ENCODE data around the gene SLC33A1. TPM values are rescaled to one million over a fixed set of nuclear protein-coding genes. Genes with fewer than 3 reads are reported as not detected.
"Not testable (repeated sequence)": the region's sequence is repeated elsewhere in the genome, so short reads cannot be mapped to it uniquely, and the experiment has no call there.

Gene SLC33A1
- total RNA-seq, 2 donors from 2014 or later: 23.5 to 25.1 TPM

- not testable (repeated sequence) for ATAC-seq; DNase-seq (ENCODE audit: low spot score in 2 of 2); H3K36me3 Mint-ChIP-seq; H3K9me3 Mint-ChIP-seq
- peak overlapping the region in 1 of 2 donors; percentile 14 for H3K27ac Mint-ChIP-seq
Observed at GRCh38 chr3:155828490-155829098, 25.6 kb downstream of the SLC33A1 start.

DNA sequence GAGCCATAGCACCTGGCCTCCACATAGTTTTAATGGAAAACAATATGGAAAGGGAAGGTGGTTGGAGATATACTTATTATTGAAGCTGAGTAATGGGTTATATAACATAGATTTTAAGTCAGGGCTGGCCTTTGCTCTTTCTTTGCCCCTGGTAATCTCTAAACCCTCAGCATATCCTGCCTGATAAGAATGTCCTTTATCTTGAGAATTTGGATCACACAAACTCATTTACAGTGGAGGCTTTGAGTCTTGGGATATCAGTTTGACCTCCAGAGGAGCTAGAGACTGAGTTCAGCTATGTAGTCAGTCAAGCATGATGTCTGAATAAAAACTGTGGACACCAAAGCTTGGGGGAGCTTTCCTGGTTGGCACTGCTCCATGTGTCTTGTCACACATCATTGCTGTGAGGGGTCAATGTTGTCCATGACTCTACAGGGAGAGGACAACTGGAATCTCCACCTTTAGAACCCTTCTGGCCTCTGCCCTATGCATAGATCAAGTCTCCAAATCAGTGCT, 39.1 kb downstream of the SLC33A1 start:
- no peaks in the 10 kb centered on the region for H3K9me3 Mint-ChIP-seq
- no peaks in the 10 kb centered on the region for H3K36me3 Mint-ChIP-seq
- DNase-seq (ENCODE audit: low spot score in 2 of 2) (no peak), ATAC-seq (no peak)
- H3K27ac Mint-ChIP-seq: no peak overlapping the region

- ATAC-seq; H3K27ac Mint-ChIP-seq; DNase-seq (ENCODE audit: low spot score in 2 of 2); H3K9me3 Mint-ChIP-seq; H3K36me3 Mint-ChIP-seq: not testable (repeated sequence)
Observed at GRCh38 chr3:155813224-155813623, 41.0 kb downstream of the SLC33A1 start.

DNA sequence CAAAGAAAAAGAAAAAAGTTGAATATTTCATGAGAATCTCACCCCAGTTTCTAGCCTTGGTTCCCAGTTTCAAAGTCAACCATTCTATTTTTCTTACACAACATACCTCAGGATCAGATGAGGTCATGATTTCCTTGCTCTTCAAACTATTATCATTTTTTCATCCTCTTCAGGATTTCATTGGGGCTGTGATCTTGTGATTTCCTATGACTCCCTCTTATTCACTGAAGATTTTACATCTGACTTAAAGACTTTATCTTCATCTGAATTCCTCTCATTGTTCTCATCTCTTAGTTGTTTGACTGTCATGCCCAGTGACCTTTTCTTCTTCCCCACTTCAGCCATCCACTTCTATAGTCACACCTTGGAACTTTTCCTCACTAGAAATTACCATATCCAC, 45.0 kb downstream of the SLC33A1 start:
- H3K9me3 Mint-ChIP-seq: no peaks in the 10 kb centered on the region
- H3K27ac Mint-ChIP-seq: no peak overlapping the region
- no peak for ATAC-seq
- DNase-seq (ENCODE audit: low spot score in 2 of 2): no peak
- H3K36me3 Mint-ChIP-seq: no peaks in the 10 kb centered on the region

DNA sequence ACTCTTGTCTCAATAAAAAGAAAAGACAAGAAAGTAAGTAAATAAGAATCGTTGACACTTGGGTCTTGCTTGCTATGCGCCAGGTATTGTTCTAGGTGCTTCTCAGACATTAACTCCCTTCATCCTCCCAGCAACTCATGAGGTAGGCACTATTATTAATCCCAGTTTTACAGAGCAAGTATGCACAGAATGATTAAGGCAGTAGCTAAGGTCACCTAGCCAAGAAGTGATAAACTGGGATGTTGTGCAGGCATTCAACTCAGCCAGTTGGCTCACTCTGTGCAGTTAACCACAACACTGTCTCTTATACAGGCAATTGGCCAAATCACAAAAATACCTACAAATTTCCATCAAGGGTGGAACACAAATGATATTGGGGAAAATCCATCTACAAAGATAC, 46.4 kb downstream of the SLC33A1 start:
- no peaks in the 10 kb centered on the region for H3K36me3 Mint-ChIP-seq

GRCh38 chr3:155805802-155806618, 48.2 kb downstream of the SLC33A1 start, which contains the start of gene C3orf33:
Gene C3orf33 (minus strand): TSS chr3:155806278. CDS start chr3:155806252, 26 bp downstream.
- peaks cover 0 to 6% of the 10 kb centered on the region in 2 donors for H3K36me3 Mint-ChIP-seq
- ATAC-seq: peak; percentile 98
- peak within 1 kb of the TSS; percentile 88 to 95 for H3K27ac Mint-ChIP-seq
- H3K9me3 Mint-ChIP-seq: no peaks in the 10 kb centered on the region
- DNase-seq (ENCODE audit: low spot score in 2 of 2): peak; percentile 85 to 87

More for the DNA sequence above, 46.4 kb downstream of the SLC33A1 start:
- DNase-seq (ENCODE audit: low spot score in 2 of 2): no peak
- no peak for ATAC-seq
- Mint-ChIP-seq H3K9me3 (no peaks in the 10 kb centered on the region), H3K27ac (no peak overlapping the region)

DNA sequence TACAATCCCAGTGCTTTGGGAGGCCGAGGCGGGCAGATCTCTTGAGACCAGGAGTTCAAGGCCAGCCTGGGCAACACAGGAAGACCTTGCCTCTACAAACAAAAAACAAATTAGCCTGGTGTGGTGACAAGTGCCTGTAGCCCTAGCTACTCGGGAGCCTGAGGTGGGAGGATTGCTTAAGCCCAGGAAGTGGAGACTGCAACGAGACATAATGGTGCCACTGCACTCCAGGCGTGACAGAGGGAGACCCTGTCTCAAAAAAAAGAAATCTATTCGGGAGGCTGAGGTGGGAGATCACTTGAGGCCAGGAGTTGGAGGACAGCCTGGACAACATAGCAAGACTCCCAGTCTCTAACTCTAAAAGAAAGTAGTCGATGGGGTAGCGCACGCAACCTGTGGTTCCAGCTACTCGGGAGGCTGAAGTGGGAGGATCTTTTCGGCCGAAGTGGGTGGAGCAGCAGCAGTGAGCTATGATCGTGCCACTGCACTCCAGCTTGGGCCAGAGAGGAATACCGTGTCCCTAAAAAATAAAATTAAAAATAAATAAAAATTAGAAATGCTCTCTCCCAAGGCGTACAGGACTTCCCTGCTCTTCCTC, 48.9 kb downstream of the SLC33A1 start:
- DNase-seq (ENCODE audit: low spot score in 2 of 2): no peak
- no peaks in the 10 kb centered on the region for H3K9me3 Mint-ChIP-seq
- H3K27ac Mint-ChIP-seq: peak overlapping the region; percentile 29 to 95
- peaks cover 0 to 6% of the 10 kb centered on the region in 2 donors for H3K36me3 Mint-ChIP-seq
- peak; percentile 23 to 56 for ATAC-seq

DNA sequence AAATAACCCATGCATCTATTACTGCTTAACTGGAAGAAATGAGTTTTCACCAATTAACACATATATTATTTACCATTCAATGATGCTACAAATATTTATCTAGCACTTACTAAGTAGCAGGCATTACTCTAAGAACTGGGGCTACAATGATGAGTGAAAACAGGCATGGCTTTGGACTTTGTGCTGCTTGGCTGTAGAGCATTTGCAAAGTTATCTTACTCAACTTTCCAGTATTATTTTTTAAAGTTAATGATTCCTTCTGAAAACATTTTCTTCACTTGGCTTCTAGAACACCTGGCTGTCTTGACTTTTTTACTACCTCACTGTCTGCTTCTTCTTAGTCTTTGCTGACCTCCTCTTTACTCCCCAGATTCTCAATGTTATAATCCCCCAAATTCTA, 49.9 kb downstream of the SLC33A1 start:
- peaks cover 6 to 16% of the 10 kb centered on the region in 2 donors for H3K36me3 Mint-ChIP-seq
- DNase-seq (ENCODE audit: low spot score in 2 of 2) (no peak), ATAC-seq (no peak)
- H3K27ac Mint-ChIP-seq: no peak overlapping the region
- H3K9me3 Mint-ChIP-seq: no peaks in the 10 kb centered on the region

GRCh38 chr3:155792532-155792931, 61.7 kb downstream of the SLC33A1 start:
- Mint-ChIP-seq H3K9me3 (peaks cover 5 to 11% of the 10 kb centered on the region in 2 donors), H3K27ac (no peak overlapping the region), H3K36me3 (peaks cover 34 to 35% of the 10 kb centered on the region in 2 donors)
- ATAC-seq: no peak
- DNase-seq (ENCODE audit: low spot score in 2 of 2): no peak

DNA sequence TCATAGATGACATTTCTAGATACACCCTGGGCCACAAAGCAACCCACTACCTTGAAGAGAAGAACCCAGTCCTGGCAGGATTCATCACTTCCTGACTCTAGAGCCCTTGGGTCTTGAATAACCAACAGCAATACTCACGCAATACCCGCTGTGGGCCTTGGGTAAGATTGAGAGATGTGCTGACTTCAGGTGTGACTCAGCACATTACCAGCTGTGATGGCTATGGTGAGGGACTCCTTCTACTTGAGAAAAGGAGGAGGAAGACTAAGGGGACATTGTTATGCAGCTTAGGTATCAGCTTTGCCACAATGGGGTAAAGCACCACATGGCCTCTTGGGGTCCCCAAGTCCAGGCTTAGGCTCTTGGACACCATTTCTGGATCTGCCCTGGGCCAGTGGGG, 63.0 kb downstream of the SLC33A1 start:
- peaks cover 23 to 27% of the 10 kb centered on the region in 2 donors for H3K36me3 Mint-ChIP-seq
- H3K27ac Mint-ChIP-seq: peak overlapping the region; percentile 17 to 40
- ATAC-seq: no peak
- no peak for DNase-seq (ENCODE audit: low spot score in 2 of 2)
- H3K9me3 Mint-ChIP-seq: peaks cover 5 to 8% of the 10 kb centered on the region in 2 donors

DNA sequence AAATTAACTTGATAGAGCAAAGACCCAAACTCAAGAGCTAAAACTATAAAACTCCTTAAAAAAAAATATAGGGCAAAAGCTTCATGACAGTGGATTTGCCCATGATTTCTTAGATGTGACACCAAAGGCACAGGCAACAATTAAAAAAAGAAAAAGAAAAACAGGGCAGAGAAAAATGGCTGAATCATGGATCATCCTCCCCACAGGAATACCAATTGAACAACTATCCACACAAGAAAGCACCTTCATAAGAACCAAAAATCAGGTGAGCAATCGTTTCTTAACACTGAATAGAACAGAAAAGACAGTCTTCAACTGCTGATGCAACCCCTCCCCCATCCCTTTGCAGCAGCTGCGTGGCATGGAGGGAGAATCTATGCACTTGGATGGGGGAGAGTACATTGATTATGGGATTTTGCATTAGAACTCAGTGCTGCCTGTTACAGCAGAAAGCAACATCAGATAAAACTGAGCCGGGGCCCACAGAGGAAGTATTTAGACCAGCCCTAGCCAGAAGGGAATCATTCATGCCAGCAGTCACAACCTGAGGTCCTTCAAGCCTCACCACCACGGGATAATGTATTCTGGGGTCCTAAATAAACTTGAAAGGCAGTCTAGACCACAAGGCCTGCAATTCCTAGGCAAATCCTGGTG, 63.8 kb downstream of the SLC33A1 start:
- peak overlapping the region in 1 of 2 donors; percentile 17 for H3K27ac Mint-ChIP-seq

GRCh38 chr3:155785662-155786295, 68.4 kb downstream of the SLC33A1 start:
- H3K36me3 Mint-ChIP-seq: peaks cover 10% of the 10 kb centered on the region in 2 donors
- H3K27ac Mint-ChIP-seq: peak overlapping the region; percentile 25 to 77
- ATAC-seq: no peak
- no peak for DNase-seq (ENCODE audit: low spot score in 2 of 2)
- peaks cover 0 to 4% of the 10 kb centered on the region in 2 donors for H3K9me3 Mint-ChIP-seq

More for the DNA sequence above, 63.8 kb downstream of the SLC33A1 start:
- ATAC-seq: no peak
- Mint-ChIP-seq H3K9me3 (peaks cover 5 to 7% of the 10 kb centered on the region in 2 donors), H3K36me3 (peaks cover 20 to 23% of the 10 kb centered on the region in 2 donors)
- no peak for DNase-seq (ENCODE audit: low spot score in 2 of 2)

DNA sequence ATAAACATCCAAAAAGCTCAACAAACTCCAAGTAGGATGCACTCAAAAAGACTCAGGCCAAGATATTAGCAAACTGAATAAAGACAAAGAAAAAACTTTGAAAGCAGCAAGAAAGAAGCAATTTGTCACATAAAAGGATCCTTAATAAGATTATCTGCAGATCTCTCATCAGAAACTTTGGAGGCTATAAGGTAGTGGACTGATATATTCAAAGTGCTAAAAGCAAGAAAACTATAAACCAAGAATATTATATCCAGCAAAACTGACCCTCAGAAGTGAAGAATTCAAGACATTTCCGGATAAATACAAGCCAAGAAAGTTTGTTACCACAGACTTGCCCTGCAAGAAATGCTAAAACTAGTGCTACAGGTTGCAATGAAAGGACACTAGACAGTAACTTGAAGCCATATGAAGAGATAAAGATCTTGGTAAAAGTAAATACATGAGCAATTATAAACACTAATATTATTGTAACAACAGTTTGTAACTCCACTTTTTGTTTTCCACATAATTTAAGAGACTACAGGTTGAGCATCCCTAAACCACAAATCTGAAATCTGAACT, 71.8 kb downstream of the SLC33A1 start:
- ATAC-seq (no peak), DNase-seq (ENCODE audit: low spot score in 2 of 2) (no peak)
- Mint-ChIP-seq H3K9me3 (peaks cover 0 to 4% of the 10 kb centered on the region in 2 donors), H3K27ac (no peak overlapping the region), H3K36me3 (peaks cover 9 to 10% of the 10 kb centered on the region in 2 donors)

DNA sequence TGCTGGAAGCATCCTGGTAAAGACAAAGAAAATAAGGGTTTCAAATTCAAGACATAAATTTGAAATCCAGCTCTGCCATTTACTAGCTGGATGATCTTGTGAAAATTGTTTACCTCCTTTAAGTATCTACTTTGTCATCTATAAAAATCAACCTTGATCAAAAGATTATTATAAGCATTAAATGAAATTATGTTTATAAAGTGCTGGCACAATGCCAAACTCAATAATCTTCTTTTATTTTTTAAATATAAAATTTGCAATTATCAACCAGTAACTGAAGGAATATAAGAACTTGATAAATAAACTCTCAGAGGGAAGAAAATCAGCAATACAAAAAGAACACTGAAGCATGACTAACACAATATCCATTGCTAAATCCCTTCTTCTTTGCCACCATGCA, 73.9 kb downstream of the SLC33A1 start:
- ATAC-seq: no peak
- peaks cover 0 to 4% of the 10 kb centered on the region in 2 donors for H3K9me3 Mint-ChIP-seq
- H3K36me3 Mint-ChIP-seq: peaks cover 9 to 10% of the 10 kb centered on the region in 2 donors
- DNase-seq (ENCODE audit: low spot score in 2 of 2): no peak
- H3K27ac Mint-ChIP-seq: no peak overlapping the region

DNA sequence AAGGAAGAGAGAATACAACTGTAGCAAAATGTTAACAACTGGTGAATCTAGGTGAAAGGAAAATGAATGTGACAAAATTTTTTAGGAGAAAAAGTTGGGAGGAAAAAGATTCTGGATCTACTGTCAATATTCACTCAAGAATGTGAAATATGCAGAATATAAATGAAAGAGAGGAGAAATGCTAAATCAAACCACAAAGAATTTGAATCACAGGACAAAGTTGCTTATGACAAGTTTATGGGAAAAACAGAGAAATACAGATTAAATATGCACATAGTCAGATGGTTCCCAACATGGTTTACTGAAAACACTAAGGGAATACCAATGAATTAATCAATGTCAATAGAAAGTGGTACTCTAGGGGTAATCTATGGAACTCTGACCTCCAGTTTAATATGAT, 75.8 kb downstream of the SLC33A1 start:
- peaks cover 0 to 4% of the 10 kb centered on the region in 2 donors for H3K9me3 Mint-ChIP-seq

GRCh38 chr3:155772801-155773200, 81.4 kb downstream of the SLC33A1 start:
- Mint-ChIP-seq H3K9me3 (peaks cover 0 to 4% of the 10 kb centered on the region in 2 donors), H3K27ac (no peak overlapping the region), H3K36me3 (peaks cover 5 to 8% of the 10 kb centered on the region in 2 donors)
- ATAC-seq (no peak), DNase-seq (ENCODE audit: low spot score in 2 of 2) (no peak)

More for the DNA sequence above, 75.8 kb downstream of the SLC33A1 start:
- Mint-ChIP-seq H3K36me3 (peaks cover 9 to 15% of the 10 kb centered on the region in 2 donors), H3K27ac (no peak overlapping the region)
- ATAC-seq (no peak), DNase-seq (ENCODE audit: low spot score in 2 of 2) (no peak)

Measured in activated naive CD4-positive, alpha-beta T cell treated with anti-CD3 and anti-CD28 coated beads, Interleukin-2, amount 50 U/mL, for 72 hours (primary cell).